ENCODE measurements around the gene SLC4A8. TPM values are rescaled to one million over a fixed set of nuclear protein-coding genes. Genes with fewer than 3 reads are reported as not detected.

The SLC4A8 gene
- polyA plus RNA-seq, 1 donor (not counting 4 experiments of a cell fraction or from before 2014, with no cell fraction given): 2.3 TPM

DNA sequence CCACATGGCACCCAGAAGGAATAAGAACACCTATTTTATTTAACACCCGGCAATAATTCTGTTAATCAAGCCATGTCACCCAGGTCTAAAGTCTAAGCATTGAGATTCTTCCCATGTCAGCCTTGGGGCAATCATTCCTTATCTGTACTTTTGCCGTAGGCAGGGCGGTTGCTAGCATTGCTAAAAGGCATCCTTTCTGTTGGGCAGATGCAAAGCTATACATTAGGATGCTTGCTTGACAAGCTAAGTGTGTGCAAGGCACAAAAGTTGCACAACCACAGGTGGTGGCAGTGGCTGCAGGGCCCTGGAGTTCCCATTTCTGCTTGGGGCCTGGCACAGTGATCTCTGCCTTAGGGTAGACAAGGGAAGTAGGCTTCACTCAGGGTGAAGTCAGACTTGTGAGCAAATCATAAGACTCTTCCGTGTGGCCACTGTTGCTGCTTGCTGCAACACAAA lies 20.9 kb upstream of the SLC4A8 start:
- FAIRE-seq (no peak), DNase-seq (ENCODE audit: low read depth, low spot score) (no peak)
- Histone ChIP-seq H3K4me1 (ENCODE audit: control insufficient read depth, extremely low read depth, insufficient read depth, low read length) (no peaks in the 10 kb centered on the region), H3K9me3 (ENCODE audit: control insufficient read depth, low read depth, low read length) (no peaks in the 10 kb centered on the region), H3K36me3 (ENCODE audit: control insufficient read depth in 2 of 2, extremely low read depth in 1 of 2, insufficient read depth in 2 of 2, low read length in 2 of 2) (no peaks in the 10 kb centered on the region), H3K9ac (ENCODE audit: control insufficient read depth, extremely low read depth, insufficient read depth, low read length) (no peak overlapping the region), H3K4me3 (ENCODE audit: control insufficient read depth in 2 of 3, extremely low read depth in 1 of 3, insufficient read depth in 2 of 3, low read depth in 1 of 3, low read length in 3 of 3) (no peak overlapping the region), H3K4me2 (ENCODE audit: control insufficient read depth, extremely low read depth, insufficient read depth, low read depth, low read length) (no peak overlapping the region), H3K27ac (ENCODE audit: control insufficient read depth, insufficient read depth, low read length) (no peak overlapping the region), H3K9me1 (ENCODE audit: control insufficient read depth, extremely low read depth, insufficient read depth, low read length) (no peaks in the 10 kb centered on the region), H4K20me1 (ENCODE audit: control insufficient read depth, extremely low read depth, insufficient read depth, low read length) (no peaks in the 10 kb centered on the region), H2AFZ (ENCODE audit: control insufficient read depth, low read length) (no peak overlapping the region), H3K27me3 (ENCODE audit: control insufficient read depth, extremely low read depth, insufficient read depth, low read length) (no peaks in the 10 kb centered on the region), H3K79me2 (ENCODE audit: control insufficient read depth, insufficient read depth, low read length) (no peaks in the 10 kb centered on the region)
- TF ChIP-seq CTCF (optimal IDR thresholded peaks at IDR 0.05 in 1 of 3, IDR thresholded peaks at IDR 0.05 in 1 of 3, conservative IDR thresholded peaks at IDR 0.05 in 1 of 3; ENCODE audit: extremely low read depth in 1 of 3, insufficient read depth in 2 of 3, low read length in 3 of 3) (no peak), EZH2 (IDR thresholded peaks at IDR 0.05; ENCODE audit: low read length) (no peak)
- dilution Hi-C loops (cut with MboI; ENCODE audit: extremely low pct_ligation_motif_present, low sequenced_read_pairs): no loop called here

GRCh38 chr12:51404627-51405026 lies 20.0 kb upstream of the SLC4A8 start:
- FAIRE-seq: no peak
- Histone ChIP-seq H3K9me1 (ENCODE audit: control insufficient read depth, extremely low read depth, insufficient read depth, low read length) (no peaks in the 10 kb centered on the region), H3K36me3 (ENCODE audit: control insufficient read depth in 2 of 2, extremely low read depth in 1 of 2, insufficient read depth in 2 of 2, low read length in 2 of 2) (no peaks in the 10 kb centered on the region), H3K27me3 (ENCODE audit: control insufficient read depth, extremely low read depth, insufficient read depth, low read length) (no peaks in the 10 kb centered on the region), H4K20me1 (ENCODE audit: control insufficient read depth, extremely low read depth, insufficient read depth, low read length) (no peaks in the 10 kb centered on the region), H3K9ac (ENCODE audit: control insufficient read depth, extremely low read depth, insufficient read depth, low read length) (no peak overlapping the region), H3K4me2 (ENCODE audit: control insufficient read depth, extremely low read depth, insufficient read depth, low read depth, low read length) (no peak overlapping the region), H3K9me3 (ENCODE audit: control insufficient read depth, low read depth, low read length) (no peaks in the 10 kb centered on the region), H3K79me2 (ENCODE audit: control insufficient read depth, insufficient read depth, low read length) (no peaks in the 10 kb centered on the region), H3K27ac (ENCODE audit: control insufficient read depth, insufficient read depth, low read length) (no peak overlapping the region), H3K4me1 (ENCODE audit: control insufficient read depth, extremely low read depth, insufficient read depth, low read length) (no peaks in the 10 kb centered on the region), H2AFZ (ENCODE audit: control insufficient read depth, low read length) (no peak overlapping the region), H3K4me3 (ENCODE audit: control insufficient read depth in 2 of 3, extremely low read depth in 1 of 3, insufficient read depth in 2 of 3, low read depth in 1 of 3, low read length in 3 of 3) (no peak overlapping the region)
- TF ChIP-seq CTCF (optimal IDR thresholded peaks at IDR 0.05 in 1 of 3, IDR thresholded peaks at IDR 0.05 in 1 of 3, conservative IDR thresholded peaks at IDR 0.05 in 1 of 3; ENCODE audit: extremely low read depth in 1 of 3, insufficient read depth in 2 of 3, low read length in 3 of 3) (no peak), EZH2 (IDR thresholded peaks at IDR 0.05; ENCODE audit: low read length) (no peak)
- no peak for DNase-seq (ENCODE audit: low read depth, low spot score)
- dilution Hi-C loops (cut with MboI; ENCODE audit: extremely low pct_ligation_motif_present, low sequenced_read_pairs): no loop called here
